Kidney (tissue), 14 donors: Measurements from ENCODE around the gene ADIG. TPM values are rescaled to one million over a fixed set of nuclear protein-coding genes. Genes with fewer than 3 reads are reported as not detected.

Source experiments
- DNase-seq, 5 donors: peaks; one replicate each; pipeline ENCODE4 v3.0.0-alpha.2; 2013 to 2020
- FAIRE-seq: peaks from 2 replicates; lab custom pipeline; 2012; peaks lifted over from hg19 to GRCh38; lab: Jason Lieb, UNC
- H3K27ac ChIP-seq, 2 donors: one replicate each; pipeline ENCODE4 v1.7.0; 2013; ENCODE audit warnings: low read depth in 2 of 2, low read length in 2 of 2, inconsistent platforms in 1 of 2
- H3K27me3 ChIP-seq: one replicate; pipeline ENCODE4 v1.7.1; 2013; ENCODE audit warnings: low read length, inconsistent platforms; ENCODE audit not compliant: control insufficient read depth, insufficient read depth
- H3K36me3 ChIP-seq, 3 donors: one replicate each; pipeline versions ENCODE4 v1.7.0 to v1.7.1; 2013; ENCODE audit warnings: low read length in 3 of 3, control low read depth in 1 of 3, inconsistent platforms in 1 of 3; ENCODE audit not compliant: insufficient read depth in 3 of 3, control insufficient read depth in 2 of 3
- H3K4me1 ChIP-seq, 3 donors: one replicate each; pipeline versions ENCODE4 v1.7.0 to v1.7.1; 2013; ENCODE audit warnings: low read length in 3 of 3, inconsistent platforms in 1 of 3, low read depth in 1 of 3; ENCODE audit not compliant: control insufficient read depth in 2 of 3, insufficient read depth in 2 of 3
- H3K4me3 ChIP-seq, 3 donors: one replicate each; pipeline versions ENCODE4 v1.7.0 to v1.8.1; 2013; ENCODE audit warnings: low read length in 3 of 3, control low read depth in 1 of 3, inconsistent platforms in 1 of 3
- H3K9ac ChIP-seq, 3 donors: one replicate each; pipeline versions ENCODE4 v1.7.0 to v1.7.1; 2013; ENCODE audit warnings: low read length in 3 of 3, control low read depth in 1 of 3, inconsistent platforms in 1 of 3
- H3K9me3 ChIP-seq, 3 donors: one replicate each; pipeline versions ENCODE4 v1.7.0 to v1.7.1; 2013; ENCODE audit warnings: low read length in 3 of 3, control low read depth in 1 of 3, inconsistent platforms in 1 of 3; ENCODE audit not compliant: control insufficient read depth in 2 of 3, insufficient read depth in 1 of 3
- intact Hi-C: fragments of 100-400 bp; cut with DNase I; formaldehyde crosslinking; loops from one replicate; pipeline ENCODE4 v1.11.1; 2022
- polyA plus RNA-seq: library from polyadenylated mRNA; stranded (reverse); fragments of 350-450 nt; fragmentation: Illumina TruSeq; extraction: RNeasy Lipid Tissue Mini Kit (QIAGEN cat#74804); gene quantifications from one replicate; pipeline ENCODE4 v1.2.3, GENCODE V29; 2014; ENCODE audit warnings: low read depth, low replicate concordance; ENCODE audit not compliant: insufficient read depth
- total RNA-seq: library from RNA; stranded (reverse); fragmentation: NEBNext Ultra II Directional; extraction: Animal tissue kit (Norgen Biotek cat#: 25700); gene quantifications from one replicate; pipeline ENCODE4 v1.2.1, GENCODE V29; 2021
- TF ChIP-seq, protein P1 (sequence below): IDR thresholded peaks from 3 replicates; pipeline ENCODE4 v1.5.1; 2012; ENCODE audit warnings: mild to moderate bottlenecking, moderate library complexity, borderline replicate concordance; ENCODE audit not compliant: insufficient read depth; ENCODE audit errors: extremely low read depth
- donor health status: control.
- donor health status: control.
- donor health status: control.
- donor health status: control.
- donor health status: control.
- donor health status: DM: yes; HTN: yes; CAD: no.
- donor health status: Normal renal cell carcinoma (clear cell type).

The ADIG gene
- total and polyA plus RNA-seq, 2 donors from 2014 or later: 0.58 TPM; not detected in 1

DNA sequence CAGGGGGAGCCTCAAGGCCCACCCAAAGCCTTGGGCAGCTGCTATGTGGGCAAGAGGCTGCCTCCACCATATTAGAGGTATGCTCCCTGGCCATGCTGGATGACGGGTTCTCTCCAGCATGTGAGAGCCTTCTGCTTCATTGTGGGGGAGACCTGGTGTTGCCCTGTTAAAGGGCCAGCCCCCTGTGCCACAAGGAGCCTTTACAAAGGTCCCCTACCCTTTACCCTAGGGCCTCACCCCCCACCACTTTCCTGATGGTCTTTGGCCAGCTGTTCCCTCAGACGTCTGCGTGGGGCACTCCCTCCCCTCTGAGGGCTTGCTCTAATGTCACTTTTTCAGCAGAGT is 5.2 kb downstream of the ADIG start:
- no peak for FAIRE-seq

DNA sequence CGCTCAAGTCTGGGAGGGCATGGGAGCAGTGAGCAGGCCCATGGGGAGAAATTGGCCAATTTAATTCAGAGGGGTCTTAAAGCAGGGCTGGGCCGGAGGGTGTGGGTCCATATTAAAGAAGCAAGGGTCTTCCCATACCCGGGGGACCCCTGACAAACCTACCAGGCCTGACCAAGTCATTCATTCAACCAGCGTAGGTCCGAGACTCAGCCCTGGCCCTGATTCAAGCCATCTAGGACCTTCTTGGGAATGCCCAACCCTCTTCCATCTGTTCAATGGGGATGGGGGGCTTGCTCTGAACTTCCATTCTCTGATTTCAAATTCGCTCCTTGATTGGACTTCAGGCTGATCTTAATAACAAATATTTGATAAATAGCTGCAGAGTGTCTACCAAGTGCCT is 7.3 kb downstream of the ADIG start:
- H3K27me3 ChIP-seq: no peaks in the 10 kb centered on the region
- TF ChIP-seq, protein P1, sequence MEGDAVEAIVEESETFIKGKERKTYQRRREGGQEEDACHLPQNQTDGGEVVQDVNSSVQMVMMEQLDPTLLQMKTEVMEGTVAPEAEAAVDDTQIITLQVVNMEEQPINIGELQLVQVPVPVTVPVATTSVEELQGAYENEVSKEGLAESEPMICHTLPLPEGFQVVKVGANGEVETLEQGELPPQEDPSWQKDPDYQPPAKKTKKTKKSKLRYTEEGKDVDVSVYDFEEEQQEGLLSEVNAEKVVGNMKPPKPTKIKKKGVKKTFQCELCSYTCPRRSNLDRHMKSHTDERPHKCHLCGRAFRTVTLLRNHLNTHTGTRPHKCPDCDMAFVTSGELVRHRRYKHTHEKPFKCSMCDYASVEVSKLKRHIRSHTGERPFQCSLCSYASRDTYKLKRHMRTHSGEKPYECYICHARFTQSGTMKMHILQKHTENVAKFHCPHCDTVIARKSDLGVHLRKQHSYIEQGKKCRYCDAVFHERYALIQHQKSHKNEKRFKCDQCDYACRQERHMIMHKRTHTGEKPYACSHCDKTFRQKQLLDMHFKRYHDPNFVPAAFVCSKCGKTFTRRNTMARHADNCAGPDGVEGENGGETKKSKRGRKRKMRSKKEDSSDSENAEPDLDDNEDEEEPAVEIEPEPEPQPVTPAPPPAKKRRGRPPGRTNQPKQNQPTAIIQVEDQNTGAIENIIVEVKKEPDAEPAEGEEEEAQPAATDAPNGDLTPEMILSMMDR: no peak
- H3K36me3 ChIP-seq: no peaks in the 10 kb centered on the region
- peaks cover 0 to 6% (median 0%) of the 10 kb centered on the region in 3 donors for H3K4me1 ChIP-seq
- DNase-seq (no peak), FAIRE-seq (no peak)
- no peak overlapping the region for H3K27ac ChIP-seq
- intact Hi-C loops: no loop called here
- H3K4me3 ChIP-seq: no peak overlapping the region
- H3K9me3 ChIP-seq: no peaks in the 10 kb centered on the region
- H3K9ac ChIP-seq: no peak overlapping the region

More for the DNA sequence above, 5.2 kb downstream of the ADIG start:
- H3K4me3 ChIP-seq: no peak overlapping the region
- H3K27ac ChIP-seq: no peak overlapping the region
- TF ChIP-seq, protein P1: no peak
- no peak for DNase-seq
- H3K27me3 ChIP-seq: no peaks in the 10 kb centered on the region
- no peaks in the 10 kb centered on the region for H3K9me3 ChIP-seq
- H3K4me1 ChIP-seq: peaks cover 0 to 6% (median 0%) of the 10 kb centered on the region in 3 donors
- intact Hi-C loops: no loop called here
- H3K9ac ChIP-seq: no peak overlapping the region
- H3K36me3 ChIP-seq: no peaks in the 10 kb centered on the region

DNA sequence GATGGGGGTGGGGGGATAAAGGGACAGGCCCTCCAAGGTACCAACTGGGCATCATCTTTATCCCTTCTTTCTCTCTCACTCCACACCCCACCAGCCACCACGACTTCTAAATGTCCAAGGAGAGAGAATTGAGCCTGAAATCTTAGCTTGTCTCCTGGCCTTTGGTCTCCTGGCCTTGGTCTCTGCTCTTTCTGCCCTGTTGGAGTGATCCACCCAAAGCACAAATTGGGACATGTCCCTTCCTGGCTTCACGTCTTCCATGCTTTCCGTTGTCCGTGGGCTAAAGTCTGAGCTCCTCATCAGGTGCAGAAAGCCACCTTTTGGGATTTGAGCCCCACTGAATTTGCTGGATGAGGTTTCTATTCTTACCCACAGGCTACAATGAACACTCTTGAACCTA is 8.4 kb downstream of the ADIG start:
- no peak for DNase-seq
- TF ChIP-seq, protein P1: no peak
- H3K27me3 ChIP-seq: no peaks in the 10 kb centered on the region
- no peaks in the 10 kb centered on the region for H3K36me3 ChIP-seq
- H3K27ac ChIP-seq: no peak overlapping the region
- intact Hi-C loops: no loop called here
- no peak for FAIRE-seq
- no peaks in the 10 kb centered on the region for H3K9me3 ChIP-seq
- no peak overlapping the region for H3K9ac ChIP-seq
- H3K4me1 ChIP-seq: peaks cover 0 to 6% (median 0%) of the 10 kb centered on the region in 3 donors
- H3K4me3 ChIP-seq: no peak overlapping the region
